GM12864 (cell line): ENCODE data around the gene RASA4B.

Experiments used
- DNase-seq: peaks from one replicate; pipeline ENCODE4 v3.0.0-alpha.2; 2011; ENCODE audit warnings: low read depth
- H3K4me3 ChIP-seq: 2 replicates; pipeline ENCODE4 v1.5.1; 2011; ENCODE audit warnings: mild to moderate bottlenecking, low read depth, low read length, control low read depth
- TF ChIP-seq, protein P1 (sequence below): IDR thresholded peaks from 2 replicates; pipeline ENCODE4 v1.5.1; 2011; ENCODE audit warnings: low read depth, mild to moderate bottlenecking, moderate library complexity, low read length, control low read depth, inconsistent platforms; ENCODE audit errors: missing control alignments

Gene RASA4B

DNA sequence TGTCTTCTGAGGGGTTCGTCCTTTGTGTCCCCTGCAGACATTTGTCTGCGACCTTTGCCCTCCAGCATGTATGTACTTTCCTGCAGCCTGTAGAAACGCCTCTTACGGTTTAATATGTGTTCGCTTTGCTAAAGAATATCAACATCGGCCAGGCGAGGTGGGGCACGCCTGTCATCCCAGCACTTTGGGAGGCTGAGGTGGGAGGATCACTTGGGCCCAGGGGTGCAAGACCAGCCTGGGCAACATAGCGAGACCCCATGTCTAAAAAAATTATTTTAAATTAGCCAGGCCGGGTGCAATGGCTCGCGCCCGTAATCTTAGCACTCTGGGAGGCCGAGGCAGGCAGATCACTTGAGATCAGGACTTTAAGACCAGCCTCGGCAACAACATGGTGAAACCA is 68.4 kb downstream of the RASA4B start:
- TF ChIP-seq, protein P1, sequence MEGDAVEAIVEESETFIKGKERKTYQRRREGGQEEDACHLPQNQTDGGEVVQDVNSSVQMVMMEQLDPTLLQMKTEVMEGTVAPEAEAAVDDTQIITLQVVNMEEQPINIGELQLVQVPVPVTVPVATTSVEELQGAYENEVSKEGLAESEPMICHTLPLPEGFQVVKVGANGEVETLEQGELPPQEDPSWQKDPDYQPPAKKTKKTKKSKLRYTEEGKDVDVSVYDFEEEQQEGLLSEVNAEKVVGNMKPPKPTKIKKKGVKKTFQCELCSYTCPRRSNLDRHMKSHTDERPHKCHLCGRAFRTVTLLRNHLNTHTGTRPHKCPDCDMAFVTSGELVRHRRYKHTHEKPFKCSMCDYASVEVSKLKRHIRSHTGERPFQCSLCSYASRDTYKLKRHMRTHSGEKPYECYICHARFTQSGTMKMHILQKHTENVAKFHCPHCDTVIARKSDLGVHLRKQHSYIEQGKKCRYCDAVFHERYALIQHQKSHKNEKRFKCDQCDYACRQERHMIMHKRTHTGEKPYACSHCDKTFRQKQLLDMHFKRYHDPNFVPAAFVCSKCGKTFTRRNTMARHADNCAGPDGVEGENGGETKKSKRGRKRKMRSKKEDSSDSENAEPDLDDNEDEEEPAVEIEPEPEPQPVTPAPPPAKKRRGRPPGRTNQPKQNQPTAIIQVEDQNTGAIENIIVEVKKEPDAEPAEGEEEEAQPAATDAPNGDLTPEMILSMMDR = no peak

DNA sequence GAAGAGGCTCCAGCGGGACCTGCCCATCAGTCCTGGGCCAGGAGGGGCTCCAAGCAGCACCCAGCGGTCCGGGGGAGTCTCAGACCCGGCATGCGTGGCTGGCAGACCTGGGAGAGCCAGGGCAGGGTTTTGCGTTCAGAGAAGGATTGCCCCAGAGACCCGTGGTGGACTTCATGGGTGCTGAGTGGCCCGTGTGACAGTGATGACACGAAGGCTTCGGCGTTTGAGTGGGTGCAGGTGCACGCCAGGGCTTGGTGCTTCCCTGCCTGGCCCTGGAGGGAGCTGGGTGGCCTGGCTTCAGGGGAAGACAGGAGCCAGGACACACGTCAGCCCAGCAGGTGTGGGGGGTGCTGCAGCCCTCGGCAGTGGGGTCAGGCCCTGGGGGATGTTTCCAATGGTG is 70.3 kb downstream of the RASA4B start:
- H3K4me3 ChIP-seq = no peak overlapping the region
- TF ChIP-seq, protein P1 = no peak
- no peak for DNase-seq

More for the DNA sequence above, 68.4 kb downstream of the RASA4B start:
- no peak overlapping the region for H3K4me3 ChIP-seq
- no peak for DNase-seq

DNA sequence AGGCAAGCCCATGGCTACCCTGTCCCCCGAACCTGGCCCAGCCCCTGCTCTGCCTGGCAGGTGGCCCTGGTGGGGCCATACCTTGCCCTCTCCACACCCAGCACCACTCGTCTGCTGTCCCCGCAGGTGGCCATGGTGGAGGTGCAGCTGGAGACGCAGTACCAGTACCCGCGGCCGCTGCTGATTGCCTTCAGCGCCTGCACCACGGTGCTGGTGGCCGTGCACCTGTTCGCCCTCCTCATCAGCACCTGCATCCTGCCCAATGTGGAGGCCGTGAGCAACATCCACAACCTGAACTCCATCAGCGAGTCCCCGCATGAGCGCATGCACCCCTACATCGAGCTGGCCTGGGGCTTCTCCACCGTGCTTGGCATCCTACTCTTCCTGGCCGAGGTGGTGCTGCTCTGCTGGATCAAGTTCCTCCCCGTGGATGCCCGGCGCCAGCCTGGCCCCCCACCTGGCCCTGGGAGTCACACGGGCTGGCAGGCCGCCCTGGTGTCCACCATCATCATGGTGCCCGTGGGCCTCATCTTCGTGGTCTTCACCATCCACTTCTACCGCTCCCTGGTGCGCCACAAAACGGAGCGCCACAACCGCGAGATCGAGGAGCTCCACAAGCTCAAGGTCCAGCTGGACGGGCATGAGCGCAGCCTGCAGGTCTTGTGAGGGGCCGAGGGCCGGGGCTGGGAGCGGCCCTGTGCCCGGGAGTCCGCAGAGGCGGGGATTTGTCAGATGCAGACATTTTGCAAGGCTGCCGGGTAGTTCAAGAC is 71.0 kb downstream of the RASA4B start:
- TF ChIP-seq, protein P1 = no peak
- no peak for DNase-seq
- H3K4me3 ChIP-seq = no peak overlapping the region

DNA sequence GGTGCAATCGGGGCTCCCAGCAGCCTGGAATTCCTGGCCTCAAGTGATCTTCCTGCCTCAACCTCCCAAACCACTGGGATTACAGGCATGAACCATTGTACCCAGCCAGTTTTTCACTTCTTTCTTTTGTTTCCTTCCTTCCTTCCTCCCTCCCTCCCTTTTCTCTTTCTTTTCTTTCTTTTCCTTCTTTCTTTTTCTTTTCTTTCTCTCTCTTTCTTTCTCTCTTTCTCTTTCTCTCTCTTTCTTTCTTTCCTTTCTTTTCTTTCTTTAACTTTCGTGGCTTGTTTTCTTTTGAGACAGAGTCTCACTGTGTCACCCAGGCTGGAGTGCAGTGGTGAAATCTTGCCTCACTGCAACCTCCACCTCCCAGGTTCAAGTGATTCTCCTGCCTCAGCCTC is 71.9 kb downstream of the RASA4B start:
- TF ChIP-seq, protein P1 = no peak
- DNase-seq = no peak
- no peak overlapping the region for H3K4me3 ChIP-seq

DNA sequence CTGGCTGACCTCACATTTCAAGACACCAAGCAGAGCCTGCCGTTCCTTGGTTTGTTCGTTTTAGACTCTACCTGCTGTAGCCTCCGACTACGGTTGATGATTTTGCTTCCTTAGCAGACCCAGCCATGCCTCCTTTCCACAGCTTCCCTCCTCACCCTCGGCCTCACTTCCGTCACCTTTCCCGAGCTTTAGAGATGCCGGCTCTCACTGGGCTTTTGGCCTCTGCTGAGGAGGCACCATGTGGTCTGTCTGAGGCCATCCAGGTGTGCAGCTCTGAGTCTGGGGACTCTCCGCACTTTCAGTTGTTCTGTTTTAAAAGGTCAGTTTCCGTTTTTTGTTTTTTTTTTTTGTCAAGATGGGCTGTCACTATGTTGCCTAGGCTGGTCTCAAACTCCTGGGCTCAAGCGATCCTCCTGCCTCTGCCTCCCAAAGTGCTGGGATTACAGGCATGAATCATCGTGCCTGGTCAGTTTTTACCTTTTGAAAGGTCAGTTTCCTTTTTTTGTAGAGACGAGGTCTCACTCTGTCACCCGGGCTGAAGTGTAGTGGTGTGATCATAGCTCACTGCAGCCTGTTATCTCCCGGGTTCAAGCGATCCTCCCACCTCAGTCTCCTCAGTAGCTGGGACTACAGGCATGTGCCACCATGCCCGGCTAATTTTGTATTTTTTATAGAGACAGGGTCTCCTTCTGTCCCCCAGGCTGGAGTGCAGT is 72.5 kb downstream of the RASA4B start:
- peak overlapping the region; percentile 42 for H3K4me3 ChIP-seq
- TF ChIP-seq, protein P1 = no peak
- DNase-seq = peak; percentile 80

DNA sequence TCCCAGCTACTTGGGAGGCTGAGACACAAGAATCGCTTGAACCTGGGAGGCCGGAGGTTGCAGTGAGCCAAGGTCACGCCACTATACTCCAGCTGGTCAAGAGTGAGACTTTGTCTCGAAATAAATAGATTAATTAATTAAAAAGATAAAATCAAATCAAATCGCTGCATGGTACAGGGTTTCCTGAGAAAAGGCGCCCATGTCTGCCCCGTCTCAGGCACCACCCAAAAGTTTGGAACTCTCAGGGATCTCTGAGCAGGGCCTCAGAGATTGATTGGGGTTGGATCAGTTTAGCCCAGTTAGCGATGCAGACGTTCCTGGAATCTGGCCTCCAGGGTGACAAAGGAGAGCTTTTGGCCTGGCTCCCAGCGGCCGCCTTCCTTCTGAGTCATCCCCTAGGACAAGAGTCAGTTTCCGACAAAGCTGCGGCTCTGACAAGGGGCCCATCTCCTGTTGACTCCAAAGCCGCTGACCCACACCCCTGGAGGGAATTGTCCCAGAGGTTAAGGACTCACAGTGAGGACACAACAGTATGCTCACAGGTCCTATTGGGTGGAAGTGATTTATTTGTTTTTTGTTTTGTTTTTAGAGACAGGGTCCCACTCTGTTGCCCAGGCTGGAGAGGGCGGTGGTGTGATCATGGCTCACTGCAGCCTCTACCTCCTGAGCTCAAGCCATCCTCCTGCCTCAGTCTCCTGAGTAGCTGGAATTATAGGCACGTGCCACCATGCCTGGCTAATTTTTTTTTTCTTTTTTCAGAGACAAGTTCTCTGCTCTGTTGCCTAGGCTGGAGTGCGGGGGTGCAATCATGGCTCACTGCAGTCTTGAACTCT is 77.4 kb downstream of the RASA4B start:
- no peak for DNase-seq
- no peak overlapping the region for H3K4me3 ChIP-seq
- TF ChIP-seq, protein P1 = no peak
